Esophagus squamous epithelium (tissue), 4 donors: Measurements from ENCODE around the gene RAB36.

Source experiments
- CTCF ChIP-seq, 6 experiments: fragments of 450-650 bp in 4 of 6; fragments of 200-600 bp in 2 of 6; sonication (generic) in 2 of 6; IDR thresholded peaks; one replicate each; pipeline ENCODE4 v1.5.1; 2016 to 2019; ENCODE audit warnings: antibody characterized with exemption in 6 of 6, mild to moderate bottlenecking in 4 of 6, moderate library complexity in 4 of 6
- POLR2A ChIP-seq, 4 donors: fragments of 450-650 bp; IDR thresholded peaks; one replicate each; pipeline ENCODE4 v1.6.1; 2017; ENCODE audit warnings: antibody characterized with exemption in 4 of 4, mild to moderate bottlenecking in 4 of 4, moderate library complexity in 3 of 4

DNA sequence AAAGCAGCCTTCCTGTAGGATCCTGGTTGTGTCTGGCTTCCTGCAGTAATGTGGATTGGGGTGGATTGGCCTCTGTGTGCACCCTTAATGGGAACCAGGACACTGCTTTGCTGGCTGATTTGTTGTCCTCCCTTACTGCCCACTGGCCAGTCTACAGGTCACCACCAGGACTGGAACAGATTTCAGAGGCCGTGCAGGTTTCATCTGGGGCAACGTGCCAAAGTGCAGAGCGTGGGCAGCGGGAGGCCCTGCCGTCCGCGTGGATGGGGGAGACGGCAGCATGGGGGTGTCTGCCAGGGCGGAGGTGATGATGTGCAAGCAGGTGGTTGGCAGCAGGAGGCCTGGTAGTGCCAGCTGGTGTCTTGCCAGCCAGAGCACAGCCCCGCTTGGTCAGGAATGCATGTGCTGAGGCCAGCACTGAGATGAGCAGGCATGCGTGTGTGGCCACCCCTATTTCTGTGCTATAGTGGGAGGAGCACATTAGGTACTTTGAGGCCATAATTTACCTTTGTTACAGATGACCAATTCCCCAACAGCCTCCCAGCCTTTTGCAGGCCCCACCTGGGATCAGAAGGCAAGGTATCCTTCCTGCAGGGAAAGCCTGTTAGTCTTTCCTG lies 59.4 kb downstream of the RAB36 start:
- TF ChIP-seq CTCF (IDR thresholded peaks at IDR 0.05) = no peak
- no peak for TF ChIP-seq POLR2A (IDR thresholded peaks at IDR 0.05)
